GM12875 (cell line): ENCODE data around the gene KIF15.

ENCODE experiments used
- H3K4me3 ChIP-seq: one replicate; pipeline ENCODE4 v1.5.1; 2011; ENCODE audit warnings: low read depth, low read length, control low read depth
- CTCF ChIP-seq: IDR thresholded peaks from 2 replicates; pipeline ENCODE4 v1.5.1; 2011; ENCODE audit warnings: low read depth, mild to moderate bottlenecking, control low read depth, inconsistent platforms, low read length, moderate library complexity, borderline replicate concordance; ENCODE audit not compliant: insufficient read depth

KIF15 gene

DNA sequence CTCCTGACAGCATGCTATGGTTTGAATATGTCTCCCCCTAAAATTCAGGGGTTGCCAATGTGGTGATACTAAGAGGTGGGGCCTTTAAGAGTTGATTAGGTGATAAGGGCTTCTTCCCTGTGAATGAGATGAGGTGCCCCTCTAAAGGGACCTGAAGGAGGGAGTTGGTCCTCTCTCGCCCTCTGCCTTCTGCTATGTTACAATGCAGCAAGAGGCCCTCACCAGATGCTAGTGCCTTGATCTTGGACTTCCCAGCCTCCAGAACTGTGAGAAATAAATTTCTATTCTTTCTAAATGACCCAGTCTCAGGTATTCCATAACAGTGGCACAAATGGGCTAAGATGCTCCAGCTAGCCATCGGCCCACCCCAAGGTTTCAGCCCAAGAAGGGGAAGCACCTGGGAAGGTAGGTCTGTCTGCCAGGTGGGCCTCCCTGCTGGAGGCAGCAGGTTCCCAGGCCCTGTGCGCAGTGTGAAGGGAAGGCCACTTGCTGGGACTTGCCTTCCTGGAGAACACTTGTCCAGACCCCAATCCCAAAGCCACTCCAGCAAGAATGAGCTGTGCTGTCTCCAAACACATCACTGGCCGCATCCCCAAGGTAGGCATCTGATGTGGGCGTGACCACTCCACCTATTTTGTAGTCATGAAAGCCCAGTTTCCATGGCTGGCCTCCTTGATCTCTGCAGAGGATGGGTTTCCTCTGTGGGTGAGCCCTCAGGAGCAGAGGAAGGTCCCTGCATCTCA, 121.8 kb downstream of the KIF15 start:
- TF ChIP-seq CTCF: no peak
- no peak overlapping the region for H3K4me3 ChIP-seq

- no peak for TF ChIP-seq CTCF
- no peak overlapping the region for H3K4me3 ChIP-seq
These were observed 122.4 kb downstream of the KIF15 start for GRCh38 chr3:44883999-44884431.

- H3K4me3 ChIP-seq: no peak overlapping the region
- no peak for TF ChIP-seq CTCF
These were observed 124.0 kb downstream of the KIF15 start for GRCh38 chr3:44885618-44886017.

DNA sequence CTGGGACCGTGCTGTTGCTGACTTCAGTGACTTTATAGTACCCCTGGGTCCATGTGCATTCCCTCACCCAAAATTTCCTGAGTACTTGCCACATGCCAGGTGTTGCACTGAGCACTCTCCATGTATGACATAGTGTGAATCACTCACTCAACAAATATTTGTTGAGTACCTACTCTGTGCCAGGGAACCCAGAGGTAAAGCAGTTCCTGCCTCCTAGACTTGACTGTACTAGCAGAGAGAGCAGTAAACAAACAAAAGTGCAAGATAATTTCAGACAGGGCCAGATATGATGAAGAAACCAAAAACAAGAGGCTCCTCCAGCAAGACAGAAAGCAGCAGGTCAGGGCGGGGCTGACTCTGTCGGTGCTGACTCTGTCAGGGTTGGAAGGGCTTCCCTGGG, 125.0 kb downstream of the KIF15 start:
- no peak overlapping the region for H3K4me3 ChIP-seq
- no peak for TF ChIP-seq CTCF

GRCh38 chr3:44887101-44887500, 125.5 kb downstream of the KIF15 start:
- TF ChIP-seq CTCF: no peak
- no peak overlapping the region for H3K4me3 ChIP-seq

DNA sequence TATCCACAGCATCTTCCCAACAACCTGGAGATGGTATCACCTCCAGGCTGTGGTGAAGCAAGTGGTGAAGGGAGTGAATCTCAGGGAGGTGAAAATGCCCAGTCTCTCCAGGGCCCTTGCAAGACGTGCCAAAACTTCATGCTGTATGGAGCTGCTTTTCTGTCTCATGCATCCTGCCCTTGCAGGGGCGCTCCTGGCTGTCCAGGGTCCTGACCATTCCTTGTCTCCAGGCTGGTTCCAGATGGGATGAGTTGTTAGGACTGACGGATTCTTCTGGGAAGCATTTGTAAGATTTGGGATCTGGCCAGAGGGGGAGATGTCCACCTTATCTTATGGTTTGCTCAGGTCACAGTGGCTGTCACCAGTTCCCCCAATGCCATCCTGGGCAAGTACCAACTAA, 128.7 kb downstream of the KIF15 start:
- TF ChIP-seq CTCF: no peak
- no peak overlapping the region for H3K4me3 ChIP-seq

DNA sequence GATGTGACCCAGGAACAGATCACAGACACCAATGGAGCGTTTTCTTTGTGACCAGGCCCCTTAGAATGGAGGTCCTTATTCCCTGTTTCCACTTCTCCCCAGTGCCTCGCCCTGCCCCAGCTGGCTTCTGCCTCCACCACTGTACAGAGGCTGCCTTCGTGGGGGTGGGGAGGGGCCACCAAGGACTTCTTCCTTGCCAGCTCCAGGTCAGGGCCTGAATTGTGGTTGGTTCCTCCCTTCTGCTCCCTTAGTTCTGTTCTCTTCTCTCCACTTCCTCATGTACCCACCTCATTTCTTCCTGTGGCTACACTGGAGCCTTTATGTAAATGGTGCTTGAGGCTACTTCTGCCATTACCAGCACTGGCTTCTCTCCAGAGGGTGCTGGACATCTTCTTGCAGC, 129.3 kb downstream of the KIF15 start:
- H3K4me3 ChIP-seq: peak overlapping the region; percentile 8

More for the DNA sequence above, 129.3 kb downstream of the KIF15 start:
- no peak for TF ChIP-seq CTCF
